ENCODE measurements around the gene PPP2R5A.

PPP2R5A gene

DNA sequence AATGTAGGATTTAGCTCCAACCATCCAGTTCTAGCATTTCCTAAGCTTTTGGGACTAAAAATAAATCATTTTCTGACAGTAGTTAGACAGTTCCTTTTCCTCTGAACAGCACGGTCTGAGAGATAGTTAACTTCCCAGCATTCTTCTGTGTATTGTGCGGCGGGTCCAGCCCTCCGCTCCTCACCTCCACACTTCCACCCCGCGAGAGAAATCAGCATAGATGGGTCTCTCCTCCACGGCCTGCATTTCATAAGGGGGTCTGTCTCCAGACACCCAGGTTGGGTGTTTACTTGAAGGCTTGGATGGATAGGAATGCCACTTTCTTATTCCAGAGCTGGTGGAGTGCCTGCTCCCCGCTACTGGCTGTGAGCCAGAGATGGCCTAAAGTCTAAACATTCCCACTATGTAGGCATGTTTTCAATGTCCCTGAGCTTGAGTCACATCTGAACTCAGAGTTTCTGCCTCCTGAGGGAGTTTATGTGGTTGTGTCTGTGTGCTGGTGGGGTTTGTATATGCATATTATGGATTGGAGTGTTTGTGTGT, 38.0 kb upstream of the PPP2R5A start:
- TF ChIP-seq CREB1 (IDR thresholded peaks at IDR 0.05; ENCODE audit: low read depth) (no peak), CEBPB (IDR thresholded peaks at IDR 0.05) (no peak), TAF1 (IDR thresholded peaks at IDR 0.05; ENCODE audit: low read depth) (no peak), NFIC (IDR thresholded peaks at IDR 0.05) (no peak), EP300 (IDR thresholded peaks at IDR 0.05; ENCODE audit: borderline replicate concordance) (no peak), EGR1 (IDR thresholded peaks at IDR 0.05) (no peak)
- TF ChIP-seq, protein P1, sequence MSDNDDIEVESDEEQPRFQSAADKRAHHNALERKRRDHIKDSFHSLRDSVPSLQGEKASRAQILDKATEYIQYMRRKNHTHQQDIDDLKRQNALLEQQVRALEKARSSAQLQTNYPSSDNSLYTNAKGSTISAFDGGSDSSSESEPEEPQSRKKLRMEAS (IDR thresholded peaks at IDR 0.05), result no peak

DNA sequence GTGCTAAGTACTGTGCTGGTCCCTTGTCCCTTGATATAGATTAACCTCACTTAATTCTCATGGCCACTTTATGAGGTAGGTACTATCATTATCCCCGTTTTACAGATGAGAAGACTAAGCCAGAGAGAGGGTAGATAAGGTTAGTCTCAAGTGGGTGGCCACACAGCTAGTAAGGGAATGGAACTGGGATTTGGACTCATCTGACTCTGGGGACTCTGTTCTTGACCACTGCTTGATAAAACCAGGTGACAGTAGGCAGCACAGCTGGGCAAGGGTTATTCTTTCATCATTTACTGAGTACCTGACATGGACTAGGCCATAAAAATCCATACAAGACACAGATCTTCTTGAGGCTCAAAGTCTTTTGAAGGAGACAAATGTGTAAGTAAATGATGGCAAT, 37.2 kb upstream of the PPP2R5A start:
- TF ChIP-seq, protein P2, sequence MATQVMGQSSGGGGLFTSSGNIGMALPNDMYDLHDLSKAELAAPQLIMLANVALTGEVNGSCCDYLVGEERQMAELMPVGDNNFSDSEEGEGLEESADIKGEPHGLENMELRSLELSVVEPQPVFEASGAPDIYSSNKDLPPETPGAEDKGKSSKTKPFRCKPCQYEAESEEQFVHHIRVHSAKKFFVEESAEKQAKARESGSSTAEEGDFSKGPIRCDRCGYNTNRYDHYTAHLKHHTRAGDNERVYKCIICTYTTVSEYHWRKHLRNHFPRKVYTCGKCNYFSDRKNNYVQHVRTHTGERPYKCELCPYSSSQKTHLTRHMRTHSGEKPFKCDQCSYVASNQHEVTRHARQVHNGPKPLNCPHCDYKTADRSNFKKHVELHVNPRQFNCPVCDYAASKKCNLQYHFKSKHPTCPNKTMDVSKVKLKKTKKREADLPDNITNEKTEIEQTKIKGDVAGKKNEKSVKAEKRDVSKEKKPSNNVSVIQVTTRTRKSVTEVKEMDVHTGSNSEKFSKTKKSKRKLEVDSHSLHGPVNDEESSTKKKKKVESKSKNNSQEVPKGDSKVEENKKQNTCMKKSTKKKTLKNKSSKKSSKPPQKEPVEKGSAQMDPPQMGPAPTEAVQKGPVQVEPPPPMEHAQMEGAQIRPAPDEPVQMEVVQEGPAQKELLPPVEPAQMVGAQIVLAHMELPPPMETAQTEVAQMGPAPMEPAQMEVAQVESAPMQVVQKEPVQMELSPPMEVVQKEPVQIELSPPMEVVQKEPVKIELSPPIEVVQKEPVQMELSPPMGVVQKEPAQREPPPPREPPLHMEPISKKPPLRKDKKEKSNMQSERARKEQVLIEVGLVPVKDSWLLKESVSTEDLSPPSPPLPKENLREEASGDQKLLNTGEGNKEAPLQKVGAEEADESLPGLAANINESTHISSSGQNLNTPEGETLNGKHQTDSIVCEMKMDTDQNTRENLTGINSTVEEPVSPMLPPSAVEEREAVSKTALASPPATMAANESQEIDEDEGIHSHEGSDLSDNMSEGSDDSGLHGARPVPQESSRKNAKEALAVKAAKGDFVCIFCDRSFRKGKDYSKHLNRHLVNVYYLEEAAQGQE (IDR thresholded peaks at IDR 0.05; ENCODE audit: low read depth), result no peak
- TF ChIP-seq NFIC (IDR thresholded peaks at IDR 0.05) (no peak), EP300 (IDR thresholded peaks at IDR 0.05; ENCODE audit: borderline replicate concordance) (no peak), RAD21 (IDR thresholded peaks at IDR 0.05; ENCODE audit: low read depth) (no peak), YY1 (IDR thresholded peaks at IDR 0.05; ENCODE audit: low read depth) (no peak), CREB1 (IDR thresholded peaks at IDR 0.05; ENCODE audit: low read depth) (no peak), TCF12 (IDR thresholded peaks at IDR 0.05; ENCODE audit: low read depth) (no peak)

DNA sequence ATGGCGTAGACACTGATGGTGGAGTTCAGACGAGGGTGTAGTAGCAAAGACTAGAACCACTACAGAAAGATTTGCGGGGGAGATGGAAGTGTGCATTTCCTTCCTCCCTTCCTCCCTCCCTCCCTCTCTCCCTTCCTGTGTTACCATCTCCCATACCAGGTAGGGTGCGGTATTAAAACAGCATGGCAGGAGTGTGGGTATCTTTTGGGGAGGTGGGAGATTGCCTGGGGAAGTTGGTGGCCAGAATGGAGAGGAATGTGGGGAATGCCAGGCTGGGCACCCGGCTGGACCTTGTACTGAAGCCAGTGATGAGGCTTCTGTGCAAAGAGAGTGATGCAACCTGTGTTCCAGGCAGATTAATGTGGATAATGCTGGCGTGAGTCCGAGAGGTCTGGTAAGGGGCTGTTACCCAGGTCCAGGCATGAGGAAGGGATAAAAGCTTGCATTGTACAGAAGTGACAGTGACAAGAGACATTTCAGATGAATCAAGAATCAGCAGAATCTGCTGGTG, 30.3 kb upstream of the PPP2R5A start:
- TF ChIP-seq CEBPB (IDR thresholded peaks at IDR 0.05), result no peak
- TF ChIP-seq TCF12 (IDR thresholded peaks at IDR 0.05; ENCODE audit: low read depth), result no peak
- TF ChIP-seq EP300 (IDR thresholded peaks at IDR 0.05; ENCODE audit: borderline replicate concordance), result no peak
- no peak for TF ChIP-seq NFIC (IDR thresholded peaks at IDR 0.05)
- TF ChIP-seq TEAD4 (IDR thresholded peaks at IDR 0.05), result no peak
- no peak for TF ChIP-seq TAF1 (IDR thresholded peaks at IDR 0.05; ENCODE audit: low read depth)
- no peak for TF ChIP-seq YY1 (IDR thresholded peaks at IDR 0.05; ENCODE audit: low read depth)
- no peak for TF ChIP-seq RAD21 (IDR thresholded peaks at IDR 0.05; ENCODE audit: low read depth)

DNA sequence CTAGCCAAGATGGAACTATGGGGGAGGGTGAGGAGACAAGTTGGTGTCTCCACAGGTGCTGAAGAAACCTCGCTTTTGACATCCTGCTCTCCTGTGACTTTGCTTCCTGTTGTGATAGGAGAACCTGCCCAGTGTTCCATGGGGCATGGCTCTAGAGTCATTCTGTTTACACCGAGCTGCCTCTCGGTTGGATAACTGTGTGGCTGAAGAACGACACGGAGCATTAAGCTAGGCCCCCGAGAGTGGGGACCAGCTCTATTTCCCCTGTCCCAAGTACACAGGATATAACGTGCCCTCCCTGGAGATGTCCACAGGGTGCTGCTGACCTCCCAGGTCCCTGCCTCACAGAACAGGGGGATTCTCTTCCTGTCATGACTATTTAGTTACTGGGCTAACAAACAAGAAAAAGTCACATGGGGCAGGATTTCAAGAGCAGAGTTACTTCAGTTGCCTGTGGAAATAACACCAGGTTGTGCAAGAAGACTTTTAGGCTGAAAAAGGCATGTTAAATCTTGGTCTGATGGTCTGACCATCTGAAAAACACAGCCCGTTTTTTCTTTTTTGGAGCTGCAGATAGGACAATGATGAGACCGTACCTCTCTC, 29.4 kb upstream of the PPP2R5A start:
- TF ChIP-seq ZBTB7A (IDR thresholded peaks at IDR 0.05; ENCODE audit: low read depth) (no peak), FOXM1 (IDR thresholded peaks at IDR 0.05; ENCODE audit: borderline replicate concordance, low read depth) (no peak), TAF1 (IDR thresholded peaks at IDR 0.05; ENCODE audit: low read depth) (no peak), NFIC (IDR thresholded peaks at IDR 0.05) (no peak), CREB1 (IDR thresholded peaks at IDR 0.05; ENCODE audit: low read depth) (no peak), CEBPB (IDR thresholded peaks at IDR 0.05) (no peak), EP300 (IDR thresholded peaks at IDR 0.05; ENCODE audit: borderline replicate concordance) (no peak), EGR1 (IDR thresholded peaks at IDR 0.05) (no peak), TEAD4 (IDR thresholded peaks at IDR 0.05) (no peak), TCF12 (IDR thresholded peaks at IDR 0.05; ENCODE audit: low read depth) (no peak), YY1 (IDR thresholded peaks at IDR 0.05; ENCODE audit: low read depth) (no peak), RAD21 (IDR thresholded peaks at IDR 0.05; ENCODE audit: low read depth) (no peak)
- TF ChIP-seq, protein P3, sequence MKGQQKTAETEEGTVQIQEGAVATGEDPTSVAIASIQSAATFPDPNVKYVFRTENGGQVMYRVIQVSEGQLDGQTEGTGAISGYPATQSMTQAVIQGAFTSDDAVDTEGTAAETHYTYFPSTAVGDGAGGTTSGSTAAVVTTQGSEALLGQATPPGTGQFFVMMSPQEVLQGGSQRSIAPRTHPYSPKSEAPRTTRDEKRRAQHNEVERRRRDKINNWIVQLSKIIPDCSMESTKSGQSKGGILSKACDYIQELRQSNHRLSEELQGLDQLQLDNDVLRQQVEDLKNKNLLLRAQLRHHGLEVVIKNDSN (IDR thresholded peaks at IDR 0.05), result no peak
- TF ChIP-seq, protein P2 (IDR thresholded peaks at IDR 0.05; ENCODE audit: low read depth), result no peak
- TF ChIP-seq, protein P1 (IDR thresholded peaks at IDR 0.05), result no peak

DNA sequence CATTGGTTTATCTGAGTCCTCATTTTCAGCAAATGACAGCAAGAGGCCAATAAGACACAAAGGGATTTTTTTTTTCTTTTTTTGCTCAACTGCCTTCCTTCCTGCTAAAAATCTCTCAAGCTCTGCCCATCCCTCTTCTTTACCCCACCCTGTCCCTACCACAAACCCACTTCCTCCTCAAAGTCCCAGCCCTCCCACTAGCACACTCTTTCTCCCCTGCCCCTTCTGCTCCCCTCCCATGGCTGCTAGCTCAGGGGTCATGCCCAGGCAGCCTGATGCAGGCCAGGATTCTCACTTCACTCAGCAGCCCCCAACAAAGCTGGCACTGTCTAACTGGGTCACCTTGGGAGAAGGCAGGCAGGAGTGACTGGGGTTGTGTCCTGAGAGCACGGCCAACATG, 28.8 kb upstream of the PPP2R5A start:
- no peak for TF ChIP-seq TEAD4 (IDR thresholded peaks at IDR 0.05)
- TF ChIP-seq FOXM1 (IDR thresholded peaks at IDR 0.05; ENCODE audit: borderline replicate concordance, low read depth), result no peak
- TF ChIP-seq ZBTB7A (IDR thresholded peaks at IDR 0.05; ENCODE audit: low read depth), result no peak
- TF ChIP-seq CEBPB (IDR thresholded peaks at IDR 0.05), result no peak
- TF ChIP-seq CREB1 (IDR thresholded peaks at IDR 0.05; ENCODE audit: low read depth), result no peak
- TF ChIP-seq, protein P2 (IDR thresholded peaks at IDR 0.05; ENCODE audit: low read depth), result no peak
- TF ChIP-seq, protein P3 (IDR thresholded peaks at IDR 0.05), result no peak
- no peak for TF ChIP-seq NFIC (IDR thresholded peaks at IDR 0.05)
- TF ChIP-seq, protein P1 (IDR thresholded peaks at IDR 0.05), result no peak
- TF ChIP-seq EGR1 (IDR thresholded peaks at IDR 0.05), result no peak
- TF ChIP-seq YY1 (IDR thresholded peaks at IDR 0.05; ENCODE audit: low read depth), result no peak
- TF ChIP-seq TAF1 (IDR thresholded peaks at IDR 0.05; ENCODE audit: low read depth), result no peak
- no peak for TF ChIP-seq EP300 (IDR thresholded peaks at IDR 0.05; ENCODE audit: borderline replicate concordance)
